ENCODE measurements around the gene MAEL.
"Not testable (repeated sequence)": the region's sequence is repeated elsewhere in the genome, so short reads cannot be mapped to it uniquely, and the experiment has no call there.

The MAEL gene

DNA sequence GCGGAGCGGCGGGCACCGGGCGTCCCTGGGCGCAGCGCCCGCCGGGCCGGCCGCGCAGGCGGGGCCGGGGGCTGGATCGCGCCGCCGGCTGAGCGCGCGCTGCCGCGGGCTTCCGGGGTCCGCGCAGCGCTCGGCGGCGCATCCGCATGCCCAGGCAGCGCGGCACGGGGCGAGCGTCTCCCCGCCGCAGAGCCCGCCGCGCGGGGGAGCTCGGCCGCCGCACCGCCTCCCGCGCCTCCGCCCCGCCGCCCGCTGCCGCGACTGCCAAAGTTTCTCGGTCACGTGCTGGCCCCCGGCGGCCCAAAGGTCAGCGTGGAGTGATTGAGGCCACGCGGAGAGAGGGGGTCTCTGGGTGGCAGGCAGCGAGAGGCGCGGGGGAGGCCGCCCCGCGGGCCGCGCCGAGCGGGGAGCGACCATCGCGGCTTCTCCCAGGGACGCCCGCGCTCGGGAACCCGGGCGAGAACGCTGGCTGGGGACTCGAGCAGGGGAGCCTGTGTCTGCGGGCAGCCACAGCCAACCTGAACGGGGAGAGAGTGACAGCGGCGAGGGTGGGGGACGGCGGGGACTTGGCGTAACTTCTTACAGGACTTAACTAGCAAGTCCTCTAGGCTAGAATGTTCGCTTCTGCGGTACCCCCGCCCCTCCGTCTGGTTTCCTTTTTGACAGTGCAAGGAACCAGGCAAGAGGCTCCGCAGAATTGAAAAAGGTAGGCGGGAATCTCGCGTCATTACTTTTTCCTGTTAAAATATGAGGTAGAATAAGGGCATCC lies 13.5 kb upstream of the MAEL start, which contains the start of gene ILDR2:
TSS of gene ILDR2 (minus strand) at position 180 of the 769 bp plus-strand sequence. CDS start 272 bp downstream, outside the sequence.
- DNase-seq (ENCODE audit: low read depth, low spot score) = no peak
- H3K27ac ChIP-seq = no peak within 1 kb of the TSS

DNA sequence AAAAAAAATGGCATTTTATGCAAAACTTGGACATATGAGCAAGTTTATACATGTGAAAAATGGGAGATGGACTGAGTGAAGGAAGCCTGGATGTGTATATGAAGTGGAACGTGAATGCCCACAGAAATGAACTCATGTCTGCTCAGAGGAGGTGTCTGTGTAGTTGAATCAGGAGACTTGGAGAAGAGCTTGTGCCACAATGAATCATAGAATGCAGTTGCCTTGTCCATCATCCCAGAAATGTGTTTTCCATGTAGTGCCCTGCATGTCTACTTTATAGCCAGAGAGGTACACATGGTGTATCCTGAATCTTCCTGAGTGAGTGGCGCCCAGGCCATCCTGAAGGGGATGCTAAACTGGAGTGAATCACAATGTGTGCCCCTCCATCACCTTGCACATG lies 11.1 kb upstream of the MAEL start:
- no peak for DNase-seq (ENCODE audit: low read depth, low spot score)

DNA sequence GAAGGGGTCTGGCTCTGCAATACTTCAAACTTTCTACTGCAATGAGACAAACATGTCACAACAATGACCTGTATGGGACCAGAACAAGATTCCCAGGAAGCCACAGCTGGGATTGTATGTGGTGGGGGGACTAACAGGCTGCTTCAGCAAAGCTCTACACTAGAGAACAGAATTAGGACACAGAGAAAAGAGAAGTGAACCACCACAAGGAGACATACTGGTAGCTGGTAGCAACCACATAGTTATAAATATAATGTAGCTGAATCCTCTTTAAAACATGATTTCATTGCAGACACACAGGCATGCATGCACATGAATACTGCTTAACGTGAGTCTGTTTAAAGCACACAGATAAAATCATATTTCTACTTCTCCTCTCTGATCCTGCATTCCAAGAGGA lies 10.3 kb upstream of the MAEL start:
- H3K27ac ChIP-seq = no peak overlapping the region
- no peak for DNase-seq (ENCODE audit: low read depth, low spot score)

More for the DNA sequence above, 11.1 kb upstream of the MAEL start:
- no peak overlapping the region for H3K27ac ChIP-seq

DNA sequence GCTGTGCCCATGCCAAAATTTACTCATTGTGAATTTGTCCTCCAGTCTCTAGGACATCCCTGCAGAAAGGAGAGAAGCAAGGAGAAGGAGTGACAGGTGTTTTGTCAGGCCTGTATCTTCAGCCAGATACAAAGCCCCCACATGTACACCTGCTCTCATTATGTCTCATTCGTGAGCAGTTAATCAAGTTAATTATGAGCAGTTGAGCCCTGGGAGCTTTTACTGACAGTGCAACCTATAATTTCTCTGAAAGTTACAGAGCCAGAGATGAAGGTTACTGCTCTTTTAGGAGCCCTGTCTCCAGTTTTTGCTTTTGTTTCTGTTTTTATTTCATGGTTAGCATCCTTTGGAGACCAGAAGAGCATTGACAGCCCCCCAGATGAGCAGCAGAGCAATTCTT lies 8.7 kb upstream of the MAEL start:
- DNase-seq (ENCODE audit: low read depth, low spot score) = no peak
- no peak overlapping the region for H3K27ac ChIP-seq

DNA sequence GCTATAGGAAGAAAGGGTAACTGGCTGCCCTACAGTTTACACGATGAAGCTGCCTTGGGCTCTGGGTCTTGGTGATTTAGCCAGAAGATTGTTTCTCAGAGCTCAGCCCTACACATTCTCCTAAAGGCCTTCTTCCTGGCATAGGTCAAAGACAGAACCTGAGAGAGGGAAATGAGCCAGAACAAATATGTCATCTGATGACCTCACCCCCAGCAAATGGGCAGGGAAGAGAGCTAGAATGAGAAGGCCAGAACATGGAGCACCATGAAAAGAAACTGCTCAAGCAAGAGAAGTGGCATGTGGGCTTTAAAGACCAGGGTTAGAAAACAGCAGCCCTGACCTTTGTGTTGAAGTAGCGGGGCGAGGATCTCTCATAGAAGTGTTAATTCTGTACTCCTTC lies 8.3 kb upstream of the MAEL start:
- DNase-seq (ENCODE audit: low read depth, low spot score) = no peak
- no peak overlapping the region for H3K27ac ChIP-seq

DNA sequence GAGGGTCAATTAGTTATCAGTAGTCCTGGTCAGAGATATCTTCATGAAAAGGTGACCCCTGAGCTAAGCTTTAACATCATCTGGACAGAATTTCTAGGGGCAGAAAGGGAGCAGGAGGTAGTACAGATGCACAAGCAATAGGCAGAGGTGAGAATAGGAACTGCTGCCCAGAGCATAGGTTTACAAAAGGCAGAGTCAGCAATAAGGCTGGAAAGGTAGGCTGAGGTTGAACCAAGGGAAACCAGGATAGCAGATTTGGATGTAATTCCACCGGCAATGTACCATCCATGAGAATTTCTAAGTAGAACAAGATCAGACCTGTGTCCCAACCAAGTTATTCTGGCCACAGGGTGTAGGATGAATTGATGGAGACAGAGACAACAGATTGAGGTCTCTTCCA lies 7.5 kb upstream of the MAEL start:
- no peak for DNase-seq (ENCODE audit: low read depth, low spot score)
- no peak overlapping the region for H3K27ac ChIP-seq

DNA sequence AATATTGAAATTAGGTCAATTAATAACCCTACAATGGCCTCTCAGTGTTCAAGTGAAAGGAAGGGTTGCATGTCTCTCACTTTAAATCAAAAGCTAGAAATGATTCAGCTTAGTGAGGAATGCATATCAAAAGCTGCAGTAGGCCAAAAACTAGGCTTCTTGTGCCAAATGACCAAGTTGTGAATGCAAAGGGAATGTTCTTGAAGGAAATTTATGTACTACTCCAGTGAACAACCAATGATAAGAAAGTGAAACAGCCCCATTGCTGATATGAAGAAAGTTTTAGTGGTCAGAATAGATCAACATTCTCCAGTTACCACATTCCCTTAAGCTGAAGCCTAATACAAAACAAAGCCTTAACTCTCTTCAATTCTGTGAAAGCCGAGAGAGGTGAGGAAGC lies 10.0 kb downstream of the MAEL start:
- no peak overlapping the region for H3K27ac ChIP-seq
- no peak for DNase-seq (ENCODE audit: low read depth, low spot score)

DNA sequence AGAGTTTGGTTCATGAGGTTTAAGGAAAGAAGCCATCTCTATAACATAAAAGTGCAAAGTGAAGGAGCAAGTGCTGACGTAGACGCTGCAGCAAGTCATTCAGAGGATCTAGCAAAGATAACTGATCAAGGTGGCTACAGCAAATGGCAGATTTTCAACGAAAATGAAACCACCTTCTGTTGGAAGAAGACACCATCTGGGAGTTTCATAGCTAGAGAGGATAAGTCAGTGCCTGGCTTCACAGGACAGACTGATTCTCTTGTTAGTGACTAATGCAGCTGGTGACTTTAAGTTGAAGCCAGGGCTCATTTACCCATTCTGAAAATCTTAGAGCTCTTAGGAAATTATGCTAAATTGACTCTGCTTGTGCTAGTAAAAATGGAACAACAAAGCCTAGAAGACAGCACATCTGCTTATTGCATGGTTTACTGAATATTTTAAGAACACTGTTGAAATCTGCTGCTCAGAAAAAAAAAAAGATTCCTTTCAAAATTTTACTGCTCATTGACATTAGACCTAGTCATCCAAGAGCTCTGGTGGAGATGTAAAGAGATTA lies 10.5 kb downstream of the MAEL start:
- DNase-seq (ENCODE audit: low read depth, low spot score) = no peak

DNA sequence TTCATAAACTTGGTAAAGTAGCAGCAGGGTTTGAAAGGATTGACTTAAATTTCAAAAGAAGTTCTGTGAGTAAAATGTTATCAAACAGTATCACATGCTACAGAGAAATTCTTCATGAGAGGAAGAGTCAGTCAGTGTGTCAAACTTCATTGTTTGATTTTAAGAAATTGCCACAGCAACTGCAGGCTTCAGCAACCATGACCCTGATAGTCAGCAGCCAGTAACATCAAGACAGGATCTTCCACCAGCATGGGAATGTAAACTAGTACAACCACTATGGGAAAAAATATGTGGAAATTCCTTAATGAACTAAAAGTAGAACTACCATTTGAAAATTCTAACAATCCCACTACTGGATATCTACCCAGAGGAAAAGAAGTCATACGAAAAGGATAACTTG lies 11.5 kb downstream of the MAEL start:
- H3K27ac ChIP-seq = no peak overlapping the region
- no peak for DNase-seq (ENCODE audit: low read depth, low spot score)

More for the DNA sequence above, 10.5 kb downstream of the MAEL start:
- no peak overlapping the region for H3K27ac ChIP-seq

DNA sequence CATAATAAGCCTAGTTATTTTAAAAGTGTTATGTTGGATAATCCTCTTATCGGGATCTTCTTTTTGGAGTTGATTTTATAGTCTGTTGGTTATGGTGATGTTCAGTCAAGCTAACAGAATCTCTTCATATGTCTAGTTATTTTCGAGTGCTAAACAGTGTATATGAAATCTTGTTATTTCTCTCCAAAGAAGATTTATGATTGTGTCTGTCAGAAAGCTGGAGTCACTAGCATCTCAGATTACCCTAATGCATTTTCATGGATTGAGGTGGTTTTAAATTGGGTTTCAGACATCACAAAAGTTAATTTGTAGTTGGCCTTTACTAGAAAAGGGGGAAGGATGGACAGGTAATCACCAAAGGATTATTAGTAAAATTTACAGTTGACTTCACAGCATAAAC lies 13.3 kb downstream of the MAEL start:
- DNase-seq (ENCODE audit: low read depth, low spot score) = no peak

DNA sequence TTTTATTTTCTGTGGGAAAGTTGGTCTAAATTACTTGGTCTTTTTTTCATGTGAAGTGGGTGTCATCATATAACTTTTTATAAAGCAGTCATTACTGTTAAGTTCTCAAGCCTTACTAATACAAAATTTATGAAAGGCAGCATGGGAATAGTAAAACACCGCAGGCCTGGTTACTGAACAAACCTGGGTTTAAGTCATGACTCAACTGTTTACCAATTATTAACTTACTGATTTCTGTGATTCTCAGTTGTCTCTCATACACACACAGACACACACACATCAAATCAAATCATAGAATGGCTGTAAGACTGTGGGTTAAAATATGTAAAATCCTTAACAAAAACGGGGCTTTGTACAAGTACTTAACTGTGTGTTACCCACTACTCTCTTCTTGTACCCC lies 14.6 kb downstream of the MAEL start:
- DNase-seq (ENCODE audit: low read depth, low spot score) = no peak
- H3K27ac ChIP-seq = no peak overlapping the region

More for the DNA sequence above, 13.3 kb downstream of the MAEL start:
- no peak overlapping the region for H3K27ac ChIP-seq

DNA sequence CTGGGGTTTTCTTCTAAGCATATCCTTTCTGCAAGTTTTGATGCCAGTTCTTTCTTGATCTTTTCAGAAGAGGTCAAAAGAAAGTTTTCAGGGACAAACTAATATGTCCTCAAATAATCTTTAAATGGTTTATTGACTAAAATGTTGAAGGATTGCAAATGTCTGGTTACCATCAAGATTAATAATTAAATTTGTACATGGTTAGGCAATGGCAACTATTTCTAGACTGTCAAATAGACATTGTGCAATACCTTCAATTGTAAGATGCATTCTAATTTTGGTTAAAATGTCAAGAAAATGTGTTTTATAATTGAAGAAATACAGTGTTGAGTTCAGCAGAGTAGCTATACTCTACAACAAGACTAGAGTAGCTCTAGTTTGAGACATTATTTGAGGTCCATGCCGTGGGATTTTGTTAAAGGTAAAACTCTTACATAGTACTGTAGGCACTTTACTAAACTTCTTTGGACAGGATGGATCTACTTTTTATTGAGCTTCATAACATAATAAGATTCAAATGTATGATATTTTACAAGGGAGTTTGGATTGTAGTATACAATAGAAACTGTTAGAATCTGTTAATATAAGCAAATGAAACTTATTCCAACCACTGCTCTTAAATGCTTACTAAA lies 22.6 kb downstream of the MAEL start:
- H3K27ac ChIP-seq = no peak overlapping the region
- DNase-seq (ENCODE audit: low read depth, low spot score) = no peak

DNA sequence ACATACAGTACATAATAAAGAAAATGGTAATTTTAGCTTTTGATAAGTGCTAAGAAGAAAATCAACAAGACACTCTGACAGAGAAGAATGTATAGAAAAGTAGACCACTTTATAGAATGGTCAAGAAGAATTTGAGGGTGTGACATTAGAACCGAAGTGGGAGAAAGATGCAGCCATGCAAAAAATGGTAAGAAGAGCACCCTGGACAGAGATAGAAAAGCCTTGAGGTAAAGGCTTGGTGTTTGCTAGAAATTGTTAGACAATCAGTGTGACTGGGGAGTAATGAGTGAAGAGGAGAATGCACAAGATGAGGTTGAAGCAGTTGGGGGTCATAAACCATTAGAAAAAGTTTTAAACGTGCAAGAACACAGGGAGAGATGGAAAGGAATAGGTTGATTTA lies 23.5 kb downstream of the MAEL start:
- no peak overlapping the region for H3K27ac ChIP-seq
- DNase-seq (ENCODE audit: low read depth, low spot score) = no peak

DNA sequence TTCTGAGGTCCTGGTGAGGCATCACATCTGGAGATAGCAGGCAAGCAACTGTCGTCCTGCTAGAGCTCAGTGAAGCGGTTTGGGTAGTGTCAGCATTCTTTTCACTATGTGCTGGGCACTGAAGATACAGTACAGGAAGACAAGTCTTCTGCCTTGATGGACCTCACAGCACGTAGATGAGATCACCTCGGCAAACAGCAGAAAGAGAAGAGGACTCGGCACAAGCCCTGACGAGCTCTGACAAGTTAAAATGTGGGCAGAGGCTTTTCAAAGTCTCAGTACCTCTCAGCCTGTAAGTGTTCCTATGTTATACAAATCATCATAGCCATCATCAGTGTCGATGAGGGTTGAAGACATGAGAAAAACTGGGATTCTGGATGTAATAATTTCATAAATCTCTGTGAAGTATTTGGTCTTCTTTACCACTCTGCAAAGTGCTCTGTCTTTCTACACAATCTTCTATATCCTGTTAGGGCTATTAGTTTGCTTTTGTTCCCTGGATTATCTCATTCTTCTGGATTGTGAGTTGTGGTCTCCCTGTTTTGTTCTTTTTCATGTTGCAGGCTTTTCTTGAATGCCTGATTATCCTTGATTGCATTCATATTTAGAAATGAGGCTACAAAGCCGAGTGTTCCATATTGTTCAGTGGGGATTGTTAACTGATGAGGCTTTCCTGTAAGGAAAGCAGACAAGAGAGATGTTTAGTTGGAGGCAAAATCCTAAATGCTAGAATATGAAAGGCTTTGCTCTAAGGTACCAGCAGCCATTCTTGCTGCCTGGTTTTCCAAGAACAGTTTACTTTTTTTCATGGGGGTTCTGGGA lies 24.2 kb downstream of the MAEL start:
- DNase-seq (ENCODE audit: low read depth, low spot score) = peak; percentile 46
- H3K27ac ChIP-seq = no peak overlapping the region

DNA sequence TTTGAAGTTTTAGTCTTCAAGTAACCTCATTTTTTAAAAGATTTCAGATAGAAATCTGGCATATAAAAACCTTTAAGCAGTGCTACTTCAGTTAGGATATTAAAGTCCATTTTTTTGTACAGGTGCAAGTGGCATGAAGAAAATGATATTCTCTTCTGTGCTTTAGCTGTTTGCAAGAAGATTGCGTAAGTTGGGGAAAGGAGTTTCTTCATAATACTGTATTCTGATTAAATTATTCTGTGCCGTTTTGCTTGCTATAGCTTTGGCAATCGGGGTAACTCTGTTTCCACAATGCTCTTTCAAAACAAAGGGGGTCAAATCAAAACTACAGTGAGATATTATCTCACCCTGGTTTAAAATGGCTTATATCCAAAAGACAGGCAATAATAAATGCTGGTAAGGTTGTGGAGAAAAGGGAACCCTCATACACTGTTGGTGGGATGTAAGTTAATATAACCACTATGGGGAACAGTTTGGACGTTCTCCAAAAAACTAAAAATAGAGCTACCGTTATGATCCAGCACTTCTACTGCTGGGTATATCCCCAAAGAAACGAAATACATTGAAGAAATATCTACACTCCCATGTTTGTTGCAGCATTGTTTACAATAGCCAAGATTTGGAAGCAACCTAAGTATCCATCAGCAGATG lies 27.1 kb downstream of the MAEL start:
- no peak overlapping the region for H3K27ac ChIP-seq
- DNase-seq (ENCODE audit: low read depth, low spot score) = no peak

DNA sequence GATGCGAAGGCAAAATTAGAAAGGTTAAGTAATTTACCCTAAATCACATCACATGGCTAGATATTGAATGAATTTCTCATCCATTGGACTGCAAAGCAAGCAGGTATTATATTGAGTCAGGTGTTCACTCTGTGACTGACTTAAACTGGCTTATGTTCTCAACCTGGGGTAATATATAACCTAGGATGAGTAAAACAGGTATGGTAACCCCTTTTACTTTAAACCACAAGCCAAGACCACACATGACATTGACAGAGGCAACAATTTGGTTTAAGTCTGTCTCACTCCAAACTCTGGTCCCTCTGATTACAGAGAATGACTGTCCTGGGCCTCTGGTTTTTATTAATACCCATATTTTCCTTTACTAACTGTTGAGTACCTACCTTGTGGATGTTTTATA lies 33.3 kb downstream of the MAEL start:
- DNase-seq (ENCODE audit: low read depth, low spot score) = no peak
- H3K27ac ChIP-seq = no peak overlapping the region

DNA sequence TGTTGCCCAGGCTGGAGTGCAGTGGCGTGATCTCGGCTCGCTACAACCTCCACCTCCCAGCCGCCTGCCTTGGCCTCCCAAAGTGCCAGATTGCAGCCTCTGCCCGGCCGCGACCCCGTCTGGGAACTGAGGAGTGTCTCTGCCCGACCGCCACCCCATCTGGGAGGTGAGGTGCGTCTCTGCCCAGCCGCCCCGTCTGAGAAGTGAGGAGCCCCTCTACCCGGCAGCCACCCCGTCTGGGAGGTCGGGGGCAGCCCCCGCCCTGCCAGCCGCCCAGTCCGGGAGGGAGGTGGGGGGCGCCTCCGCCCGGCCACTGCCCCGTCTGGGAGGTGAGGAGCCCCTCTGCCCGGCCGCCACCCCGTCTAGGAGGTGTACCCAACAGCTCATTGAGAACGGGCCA lies 40.5 kb downstream of the MAEL start:
- H3K27ac ChIP-seq; DNase-seq (ENCODE audit: low read depth, low spot score): not testable (repeated sequence)

DNA sequence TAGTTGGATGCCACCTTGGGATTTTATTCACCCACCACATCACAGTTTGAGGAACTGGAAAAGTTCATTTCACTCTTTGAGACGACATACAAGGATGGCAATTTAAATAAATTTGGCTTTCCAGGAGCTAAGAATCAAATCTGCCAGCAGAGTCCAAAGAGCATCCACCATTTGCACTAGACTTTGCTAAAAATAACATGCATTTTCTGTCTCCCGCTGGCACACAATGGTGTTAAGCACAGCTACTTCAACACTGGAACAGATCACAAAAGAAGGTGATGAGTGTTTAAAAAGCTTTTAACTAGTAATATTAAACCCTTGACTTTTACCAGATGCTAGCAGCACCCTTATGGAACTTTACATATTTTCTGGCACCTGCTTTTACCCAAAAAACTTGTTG lies 44.6 kb downstream of the MAEL start:
- no peak for DNase-seq (ENCODE audit: low read depth, low spot score)
- H3K27ac ChIP-seq = no peak overlapping the region

DNA sequence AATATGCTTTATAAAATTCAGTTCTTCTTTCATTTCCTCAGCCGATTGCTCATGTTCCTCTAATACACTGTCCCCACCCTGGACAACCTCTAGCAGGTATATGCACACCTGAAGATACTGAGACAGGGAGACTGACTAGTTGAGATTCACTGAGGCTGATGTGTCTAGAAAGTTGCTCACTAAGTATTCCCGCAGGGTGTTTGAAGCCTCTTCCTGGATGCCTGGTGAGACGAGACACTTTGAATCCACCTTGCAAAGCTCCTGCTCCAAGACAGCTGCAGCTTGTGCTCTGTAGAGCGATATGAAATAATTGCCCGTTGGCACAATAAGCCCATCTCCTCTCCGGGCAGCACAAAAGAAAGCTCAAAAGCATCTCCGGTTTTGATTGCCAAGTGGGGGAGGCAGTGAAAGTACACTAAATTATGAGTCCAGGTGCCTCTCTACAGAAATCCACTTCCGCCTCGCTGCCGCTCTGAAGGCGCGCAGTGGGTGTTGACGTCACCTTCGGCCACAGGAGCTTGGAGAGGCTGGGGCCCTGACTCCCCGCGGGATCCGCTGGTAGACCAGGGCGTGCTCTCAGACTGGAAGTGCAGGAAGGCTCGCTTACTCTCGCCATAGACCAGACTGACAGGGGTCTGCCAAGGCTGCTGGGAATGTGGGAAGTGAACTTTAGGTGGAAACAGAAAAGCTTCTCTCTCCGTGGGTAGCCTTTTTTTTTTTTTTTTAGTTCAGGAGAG lies 54.8 kb downstream of the MAEL start:
- no peak for DNase-seq (ENCODE audit: low read depth, low spot score)
- H3K27ac ChIP-seq = peak overlapping the region; percentile 13

DNA sequence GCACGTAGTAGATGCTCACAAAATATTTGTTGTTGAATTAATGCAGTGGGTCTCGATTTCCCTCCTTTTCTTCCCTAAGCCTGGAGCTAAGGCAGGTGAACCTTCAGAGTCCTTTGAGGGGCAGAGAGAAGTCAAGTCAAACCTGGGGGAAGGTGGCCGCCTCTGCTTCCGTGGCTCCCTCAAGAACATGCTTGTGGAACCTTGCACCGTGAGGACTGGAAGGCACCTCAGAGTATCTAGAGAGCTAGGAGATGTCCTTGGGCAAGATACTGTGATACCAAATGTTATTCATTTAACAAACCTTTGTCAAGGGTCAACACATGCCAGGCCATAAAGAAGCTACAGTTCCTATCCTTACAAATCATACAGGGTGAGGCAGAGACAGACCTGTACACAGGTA lies 62.8 kb downstream of the MAEL start:
- DNase-seq (ENCODE audit: low read depth, low spot score) = no peak
- no peak overlapping the region for H3K27ac ChIP-seq

Data from epithelial cell of prostate (primary cell).